TTC549 (cell line): ENCODE data around the gene JARID2.

Experiments used
- FAIRE-seq: peaks from 2 replicates; lab custom pipeline; 2012; peaks lifted over from hg19 to GRCh38; lab: Jason Lieb, UNC

The JARID2 gene

GRCh38 chr6:15549371-15549770 lies 303.5 kb downstream of the JARID2 start:
- FAIRE-seq: no peak

- no peak for FAIRE-seq
These were observed 304.8 kb downstream of the JARID2 start for GRCh38 chr6:15550546-15551123.

DNA sequence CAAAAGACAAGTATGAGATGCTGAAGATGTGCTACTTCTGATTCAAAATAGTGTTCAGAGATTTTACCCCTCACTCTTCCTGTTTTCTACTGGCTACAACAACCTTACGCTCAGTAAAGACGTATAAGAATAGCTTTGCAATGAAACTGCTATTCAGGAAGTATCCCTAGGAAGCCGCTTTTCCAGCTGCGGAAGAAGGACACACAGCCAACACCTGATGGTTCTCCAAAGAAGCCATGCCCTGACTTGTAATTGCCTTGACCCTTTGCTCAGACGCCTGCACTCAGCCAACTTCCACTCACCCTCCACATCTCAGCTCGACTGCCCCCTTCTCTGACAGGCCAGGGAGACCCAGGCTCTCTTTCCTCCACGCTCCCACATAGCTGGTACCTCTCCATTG lies 305.4 kb downstream of the JARID2 start:
- FAIRE-seq: no peak

- no peak for FAIRE-seq
These were observed 305.9 kb downstream of the JARID2 start for GRCh38 chr6:15551798-15552197.

DNA sequence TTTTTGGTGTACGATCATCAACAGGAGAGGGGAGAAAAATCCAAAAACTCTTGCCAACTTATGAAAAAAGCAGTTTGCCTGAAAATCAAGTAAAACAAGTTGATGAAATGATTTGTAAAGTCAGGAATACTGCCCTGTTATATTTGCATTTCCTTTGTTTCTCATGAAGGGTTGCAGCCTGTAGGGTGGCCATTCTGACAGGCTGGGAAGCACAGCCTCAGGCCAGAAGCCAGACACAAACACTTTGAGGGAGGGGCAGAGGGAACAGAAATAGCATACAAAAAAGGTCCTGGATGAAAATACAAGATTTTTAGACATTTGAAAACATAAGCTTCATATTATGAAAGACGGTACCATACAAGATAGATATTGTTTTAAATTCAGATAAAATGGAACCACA lies 307.2 kb downstream of the JARID2 start:
- no peak for FAIRE-seq

DNA sequence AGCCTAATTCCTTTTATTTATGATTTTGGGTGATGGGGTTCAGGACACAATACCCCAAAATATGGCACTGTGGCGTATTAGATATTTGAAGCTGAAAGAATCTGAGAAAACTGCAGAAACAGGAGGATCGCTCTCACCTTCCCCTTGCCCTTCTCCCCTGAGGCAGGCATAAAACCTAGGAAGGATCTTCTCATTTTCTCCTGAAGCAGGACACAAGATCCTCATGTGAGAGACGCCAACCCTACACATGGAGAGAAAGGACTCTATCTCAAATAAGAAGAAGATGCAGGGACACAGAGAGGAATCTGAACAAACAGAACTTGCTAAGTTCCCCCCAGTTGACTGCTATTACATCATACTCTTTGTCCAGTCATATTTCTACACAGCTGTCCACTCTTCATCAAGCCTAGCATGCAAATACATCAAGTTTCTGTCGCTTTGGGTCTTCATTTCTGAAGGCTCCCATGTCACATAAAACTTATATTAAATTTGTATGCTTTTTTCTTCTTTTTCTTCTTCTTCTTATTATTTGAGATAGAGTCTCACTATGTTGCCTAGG lies 307.9 kb downstream of the JARID2 start:
- no peak for FAIRE-seq

DNA sequence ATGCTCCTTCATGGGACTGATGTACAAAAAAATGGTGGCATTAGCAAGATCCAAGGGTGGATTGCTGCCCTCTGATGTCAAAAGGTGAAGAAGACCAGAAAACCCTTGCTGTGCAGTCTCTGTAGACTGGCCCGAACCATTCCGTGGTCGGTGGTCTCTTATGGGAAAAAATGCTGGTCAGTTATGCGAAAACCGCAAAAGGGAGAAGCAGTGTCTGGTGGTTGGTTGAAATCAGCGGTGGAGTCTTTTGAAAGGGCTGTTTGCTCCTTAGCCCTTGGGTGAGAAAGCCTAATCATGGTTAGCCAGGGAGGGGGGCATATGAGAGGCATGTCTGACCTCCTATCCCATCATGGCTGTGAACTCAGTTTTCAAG lies 308.8 kb downstream of the JARID2 start:
- no peak for FAIRE-seq

DNA sequence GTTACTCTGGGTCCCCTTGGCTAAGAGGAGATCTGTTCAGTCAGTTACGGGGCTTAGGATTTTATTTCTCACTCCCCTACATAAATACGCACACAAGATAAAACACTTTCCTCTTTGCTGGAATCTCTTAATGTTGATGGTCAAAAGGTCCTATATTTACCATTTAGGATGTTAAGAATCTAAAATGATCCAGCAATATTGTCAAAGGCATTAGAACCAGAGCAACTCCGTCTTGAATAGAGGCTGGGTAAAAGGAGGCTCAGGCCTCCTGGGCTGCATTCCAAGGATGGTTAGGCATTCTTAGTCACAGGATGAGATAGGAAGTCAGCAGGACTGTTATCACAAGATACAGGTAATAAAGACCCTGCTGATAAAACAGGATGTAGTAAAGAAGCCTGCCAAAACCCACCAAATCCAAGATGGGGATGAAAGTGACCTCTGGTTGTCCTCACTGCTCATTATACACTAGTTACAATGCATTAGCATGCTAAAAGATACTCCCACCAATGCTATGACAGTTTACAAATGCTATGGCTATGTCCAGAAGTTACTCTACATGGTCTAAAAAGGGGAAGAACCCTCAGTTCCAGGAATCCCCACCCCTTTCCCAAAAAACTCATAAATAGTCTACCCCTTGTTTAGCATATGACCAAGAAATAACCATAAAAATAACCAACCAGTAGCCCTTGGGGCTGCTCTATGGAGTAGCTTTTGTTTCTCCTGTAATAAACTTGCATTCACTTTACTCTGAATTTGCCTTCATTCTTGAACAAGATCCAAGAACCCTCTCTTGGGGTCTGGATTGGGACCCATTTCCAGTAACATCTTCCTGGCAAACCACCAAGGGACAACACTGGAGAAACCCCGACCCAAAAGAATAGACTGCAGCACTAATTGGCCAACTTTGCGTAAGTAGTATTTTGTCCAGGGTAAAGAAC lies 309.5 kb downstream of the JARID2 start:
- FAIRE-seq: no peak

DNA sequence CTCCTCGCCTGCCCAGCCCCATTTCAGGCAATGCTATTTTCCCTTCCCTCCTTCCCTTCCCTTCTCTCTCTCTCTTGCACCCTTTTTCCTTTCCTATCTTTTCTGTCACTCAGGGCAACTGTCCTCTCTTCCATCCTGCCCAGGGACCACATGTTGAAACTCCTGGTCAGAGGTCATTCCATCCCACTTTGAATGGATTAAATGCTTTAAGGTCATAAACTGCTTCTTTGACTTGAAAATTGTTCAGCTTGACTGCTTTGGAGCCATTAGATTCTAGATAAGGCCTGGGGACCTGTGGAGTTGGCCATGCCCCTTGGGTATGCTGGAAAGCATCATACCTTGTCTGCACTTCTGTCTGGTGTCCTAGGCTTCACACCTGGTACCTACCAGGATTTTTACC lies 310.8 kb downstream of the JARID2 start:
- no peak for FAIRE-seq

- no peak for FAIRE-seq
These were observed 311.3 kb downstream of the JARID2 start for GRCh38 chr6:15557174-15557573.

DNA sequence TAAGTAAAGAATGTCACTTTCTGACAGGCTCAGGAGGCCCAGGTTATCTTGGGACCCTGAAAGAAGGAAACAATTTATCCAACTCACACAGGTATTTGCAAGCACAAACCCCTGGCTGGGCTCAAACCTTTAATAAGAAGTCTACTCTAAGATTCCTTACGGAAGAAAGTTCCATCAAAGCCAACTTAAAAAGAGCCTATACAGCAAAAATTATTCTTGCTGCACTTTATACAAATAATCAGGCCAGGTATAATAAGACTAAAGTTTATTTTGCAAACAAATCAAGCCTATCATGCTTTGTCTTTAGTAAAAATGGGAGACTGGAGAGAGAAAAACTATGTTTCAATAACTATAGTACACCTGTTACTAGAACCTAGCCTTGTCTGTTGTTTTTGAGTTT lies 314.8 kb downstream of the JARID2 start:
- no peak for FAIRE-seq

DNA sequence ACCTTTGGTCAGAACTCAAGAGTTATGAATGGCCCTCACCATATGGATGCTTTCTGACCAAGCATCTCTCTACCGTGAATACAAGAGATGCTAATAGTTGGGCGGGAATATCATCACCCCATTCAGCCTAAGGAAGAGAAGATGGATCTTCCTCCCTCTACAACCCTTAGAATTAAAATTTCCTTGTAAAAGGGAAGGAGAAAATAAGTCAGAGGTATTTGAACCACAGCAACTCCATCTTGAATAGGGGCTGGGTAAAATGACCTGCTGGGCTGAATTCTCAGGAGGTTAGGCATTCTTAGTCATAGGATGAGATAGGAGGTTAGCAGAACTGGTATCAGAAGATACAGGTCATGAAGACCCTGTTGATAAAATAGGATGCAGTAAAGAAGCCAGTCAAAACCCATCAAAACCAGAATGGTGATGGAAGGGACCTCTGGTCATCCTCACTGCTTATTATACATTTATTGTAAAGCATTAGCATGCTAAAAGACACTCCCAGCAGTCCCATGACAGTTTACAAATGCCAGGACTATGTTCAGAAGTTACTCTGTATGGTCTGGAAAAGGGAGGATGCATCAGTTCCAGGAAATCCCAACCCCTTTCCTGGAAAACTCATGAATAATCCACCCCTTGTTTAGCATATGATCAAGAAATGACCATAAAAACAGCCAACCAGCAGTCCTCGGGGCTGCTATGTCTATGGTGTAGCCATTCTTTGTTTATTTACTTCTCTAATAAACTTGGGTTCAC lies 315.8 kb downstream of the JARID2 start:
- FAIRE-seq: no peak

GRCh38 chr6:15562977-15563376 lies 317.1 kb downstream of the JARID2 start:
- no peak for FAIRE-seq

DNA sequence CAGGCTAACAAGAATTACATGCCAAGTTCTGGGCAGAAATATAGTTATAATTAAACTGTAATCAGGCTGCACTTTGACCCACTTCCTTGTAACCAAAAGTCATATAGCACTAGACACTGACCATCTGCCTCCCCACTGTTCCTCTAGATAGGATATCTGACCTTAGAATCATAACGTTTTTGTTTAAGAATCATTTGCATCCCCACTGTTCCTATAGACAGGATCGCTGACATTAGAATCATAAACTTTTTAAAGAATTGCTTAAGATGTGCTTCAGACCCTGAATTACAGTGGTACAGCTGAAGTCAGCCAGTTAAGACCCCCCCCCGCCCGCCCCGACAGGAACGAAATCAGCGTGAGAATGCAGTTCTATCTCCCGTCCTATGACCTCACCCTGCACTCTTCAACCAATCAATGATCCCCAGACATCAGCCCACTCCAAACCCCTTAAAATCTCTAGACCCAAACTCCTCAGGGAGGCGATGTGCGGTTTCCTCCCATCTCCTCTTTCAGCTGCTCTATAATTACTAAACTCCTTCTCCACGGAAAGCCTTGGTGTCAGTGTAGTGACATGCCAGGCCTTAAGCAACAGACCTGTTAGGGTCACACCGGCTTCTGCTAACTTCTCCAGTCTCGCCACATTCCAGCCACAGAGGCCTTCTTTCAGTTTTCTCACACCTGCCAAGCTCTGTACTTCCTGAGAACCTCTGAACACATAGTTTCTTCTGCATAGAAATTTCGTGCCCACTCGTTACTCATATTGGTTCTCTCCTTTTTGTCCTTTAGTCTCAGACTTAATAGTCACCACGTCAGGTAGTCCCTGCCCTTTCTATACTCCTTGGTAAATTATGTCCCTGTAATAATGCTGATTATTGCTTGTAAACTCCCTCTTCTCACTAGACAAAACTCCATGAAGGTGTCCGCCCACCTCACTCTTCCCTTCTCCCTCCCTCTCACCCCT lies 323.4 kb downstream of the JARID2 start:
- FAIRE-seq: no peak

DNA sequence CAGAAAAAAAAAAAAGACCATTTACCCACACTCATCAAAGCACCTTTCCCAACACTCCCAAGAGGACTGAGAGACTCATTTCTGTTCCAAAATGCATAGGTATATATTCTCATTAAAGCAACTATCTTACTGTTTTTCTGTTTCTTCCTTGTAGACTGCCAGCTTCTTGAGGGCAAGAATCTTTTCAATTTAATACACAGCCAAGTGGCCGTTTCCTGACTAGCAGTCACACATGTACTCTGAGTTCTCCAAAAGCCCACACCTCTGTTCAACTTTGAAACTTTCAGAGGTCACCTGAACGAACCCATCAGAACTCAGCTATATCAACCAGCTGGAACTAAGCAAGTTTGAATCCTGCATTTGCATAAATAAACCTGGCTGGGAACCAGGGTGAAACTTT lies 324.3 kb downstream of the JARID2 start:
- no peak for FAIRE-seq
